BLaER1 (cell line): ENCODE measurements around the gene FBXO17.
"Not testable (repeated sequence)": the region's sequence is repeated elsewhere in the genome, so short reads cannot be mapped to it uniquely, and the experiment has no call there.

Experiments
- H3K27ac ChIP-seq: shearing (Covaris generic); formaldehyde crosslinking; 2 replicates; pipeline ENCODE4 v1.8.1; 2022
- H3K27me3 ChIP-seq: shearing (Covaris generic); formaldehyde crosslinking; 2 replicates; pipeline ENCODE4 v1.8.1; 2022
- H3K36me3 ChIP-seq: shearing (Covaris generic); formaldehyde crosslinking; 2 replicates; pipeline ENCODE4 v1.8.1; 2022
- H3K4me1 ChIP-seq: shearing (Covaris generic); formaldehyde crosslinking; 2 replicates; pipeline ENCODE4 v1.8.1; 2022
- H3K4me2 ChIP-seq: shearing (Covaris generic); formaldehyde crosslinking; 2 replicates; pipeline ENCODE4 v1.8.1; 2022
- H3K4me3 ChIP-seq: shearing (Covaris generic); formaldehyde crosslinking; 2 replicates; pipeline ENCODE4 v1.8.1; 2022
- H3K9ac ChIP-seq: shearing (Covaris generic); formaldehyde crosslinking; 2 replicates; pipeline ENCODE4 v1.8.1; 2022
- H3K9me3 ChIP-seq: shearing (Covaris generic); formaldehyde crosslinking; 2 replicates; pipeline ENCODE4 v1.8.1; 2022
- H4K20me1 ChIP-seq: shearing (Covaris generic); formaldehyde crosslinking; 2 replicates; pipeline ENCODE4 v1.8.1; 2022
- Cebpa-rat ChIP-seq: shearing (Covaris generic); IDR thresholded peaks from 2 replicates; pipeline ENCODE4 v1.8.1; 2022

The FBXO17 gene

DNA sequence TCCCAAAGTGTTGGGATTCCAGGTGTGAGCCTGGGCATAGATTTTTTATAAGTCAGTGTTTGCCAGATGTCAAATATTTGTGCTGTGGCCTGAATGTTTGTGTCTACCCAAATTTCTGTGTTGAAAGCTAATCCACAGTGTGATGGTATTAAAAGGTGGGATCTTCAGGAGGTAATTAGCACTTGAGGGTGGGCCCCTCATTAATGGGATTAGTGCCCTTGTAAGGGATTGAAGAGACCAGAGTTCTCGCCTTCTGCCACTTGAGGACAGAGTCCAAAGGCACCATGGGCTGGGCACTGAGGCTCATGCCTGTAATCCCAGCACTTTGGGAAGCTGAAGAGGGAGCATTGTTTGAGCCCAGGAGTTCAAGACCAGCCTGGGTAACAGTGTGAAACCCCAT, 9.7 kb upstream of the FBXO17 start:
- Histone ChIP-seq H3K36me3 (0 out of 2 replicates have a peak, but pooled peaks cover 7% of the 10 kb centered on the region), H3K27ac (no peak overlapping the region), H3K4me2 (no peak overlapping the region), H3K9me3 (peaks cover 27% of the 10 kb centered on the region), H3K4me1 (0 out of 2 replicates have a peak, but pooled peaks cover 5% of the 10 kb centered on the region), H4K20me1 (no peaks in the 10 kb centered on the region), H3K4me3 (no peak overlapping the region), H3K9ac (no peak overlapping the region), H3K27me3 (no peaks in the 10 kb centered on the region)
- no peak for TF ChIP-seq Cebpa-rat

GRCh38 chr19:38980583-38981374, 5.2 kb upstream of the FBXO17 start:
- no peak for TF ChIP-seq Cebpa-rat

GRCh38 chr19:38979812-38980211, 4.3 kb upstream of the FBXO17 start:
- H3K27ac ChIP-seq = no peak overlapping the region
- no peak overlapping the region for H3K4me2 ChIP-seq
- 0 out of 2 replicates have a peak, but pooled peaks cover 7% of the 10 kb centered on the region for H3K36me3 ChIP-seq
- no peak for TF ChIP-seq Cebpa-rat
- H3K4me1 ChIP-seq = no peaks in the 10 kb centered on the region
- H3K9me3 ChIP-seq = peaks cover 40% of the 10 kb centered on the region
- H3K9ac ChIP-seq = no peak overlapping the region
- peaks cover 22% of the 10 kb centered on the region for H3K27me3 ChIP-seq
- H3K4me3 ChIP-seq = no peak overlapping the region
- no peaks in the 10 kb centered on the region for H4K20me1 ChIP-seq

More at GRCh38 chr19:38980583-38981374, 5.2 kb upstream of the FBXO17 start:
- Histone ChIP-seq H3K9ac (no peak overlapping the region), H3K9me3 (peaks cover 46% of the 10 kb centered on the region), H3K27ac (no peak overlapping the region), H3K4me3 (no peak overlapping the region), H3K4me2 (no peak overlapping the region), H3K27me3 (peaks cover 12% of the 10 kb centered on the region), H4K20me1 (no peaks in the 10 kb centered on the region), H3K36me3 (0 out of 2 replicates have a peak, but pooled peaks cover 7% of the 10 kb centered on the region), H3K4me1 (no peaks in the 10 kb centered on the region)

GRCh38 chr19:38978326-38978689, 2.8 kb upstream of the FBXO17 start:
- Histone ChIP-seq H4K20me1 (no peaks in the 10 kb centered on the region), H3K27me3 (peaks cover 29% of the 10 kb centered on the region), H3K9ac (no peak overlapping the region), H3K36me3 (0 out of 2 replicates have a peak, but pooled peaks cover 7% of the 10 kb centered on the region), H3K9me3 (peaks cover 40% of the 10 kb centered on the region), H3K4me1 (no peaks in the 10 kb centered on the region), H3K4me3 (no peak overlapping the region), H3K4me2 (no peak overlapping the region), H3K27ac (no peak overlapping the region)
- TF ChIP-seq Cebpa-rat = no peak

- H3K4me2 ChIP-seq = no peak overlapping the region
- H3K9me3 ChIP-seq = peaks cover 40% of the 10 kb centered on the region
- no peaks in the 10 kb centered on the region for H3K4me1 ChIP-seq
- H3K27ac ChIP-seq = no peak overlapping the region
- 0 out of 2 replicates have a peak, but pooled peaks cover 7% of the 10 kb centered on the region for H3K36me3 ChIP-seq
- no peaks in the 10 kb centered on the region for H4K20me1 ChIP-seq
- no peak overlapping the region for H3K9ac ChIP-seq
- H3K27me3 ChIP-seq = peaks cover 29% of the 10 kb centered on the region
- no peak overlapping the region for H3K4me3 ChIP-seq
- no peak for TF ChIP-seq Cebpa-rat
Measured at GRCh38 chr19:38977445-38978325, 2.1 kb upstream of the FBXO17 start.

DNA sequence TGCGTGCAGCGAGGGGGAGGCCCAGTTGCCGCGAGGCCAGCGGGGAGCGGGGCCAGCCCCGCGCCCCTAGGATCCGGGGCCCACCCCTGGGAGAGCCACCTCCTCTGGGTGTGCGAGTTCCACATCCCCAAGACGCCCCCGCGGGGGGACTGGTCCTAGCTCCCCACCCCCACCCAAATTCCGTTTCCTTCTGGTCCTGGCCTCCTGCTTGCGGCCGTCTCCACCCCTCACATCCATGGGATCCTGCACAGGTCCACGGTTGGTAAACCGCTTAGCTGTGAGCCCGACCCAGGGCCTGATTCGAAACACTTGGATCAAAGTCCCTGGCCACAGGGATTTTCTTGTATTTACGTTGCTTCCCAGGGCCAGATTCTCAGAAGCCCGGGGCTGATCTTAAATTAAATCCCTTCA, 324 bp upstream of the FBXO17 start:
- H3K9me3 ChIP-seq = peaks cover 25% of the 10 kb centered on the region
- H3K4me3 ChIP-seq = no peak overlapping the region
- H3K36me3 ChIP-seq = 0 out of 2 replicates have a peak, but pooled peaks cover 5% of the 10 kb centered on the region
- H3K27me3 ChIP-seq = peaks cover 29% of the 10 kb centered on the region
- H4K20me1 ChIP-seq = no peaks in the 10 kb centered on the region
- H3K27ac ChIP-seq = no peak overlapping the region
- H3K9ac ChIP-seq = no peak overlapping the region
- H3K4me1 ChIP-seq = no peaks in the 10 kb centered on the region
- H3K4me2 ChIP-seq = no peak overlapping the region
- no peak for TF ChIP-seq Cebpa-rat

DNA sequence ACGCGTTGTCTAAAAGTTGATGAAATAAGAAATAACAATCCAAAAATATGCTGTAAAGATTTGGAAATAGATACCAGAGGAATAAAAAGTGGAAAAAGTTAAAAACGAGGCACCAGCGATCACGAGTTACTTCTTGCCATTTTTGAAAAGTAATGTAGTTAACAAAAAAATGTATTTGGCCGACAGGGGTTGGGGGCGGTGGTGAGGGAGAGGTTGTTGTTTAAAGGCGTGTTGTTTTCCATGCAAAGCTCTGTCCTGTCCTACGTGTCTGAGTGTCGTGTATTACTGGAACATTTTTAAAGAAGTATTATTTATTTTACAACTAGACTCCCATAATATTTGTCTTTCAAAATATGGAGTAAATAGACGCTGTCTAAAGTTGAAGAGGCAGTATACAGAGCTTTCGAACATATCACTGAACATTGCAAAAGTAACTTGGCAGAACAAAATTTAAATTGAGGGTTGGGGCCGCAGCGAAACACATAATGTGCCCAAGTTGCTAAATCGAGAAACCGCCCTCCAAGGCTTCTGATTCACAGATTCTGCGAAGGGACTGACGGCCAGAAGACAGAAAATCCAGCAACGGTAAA, 823 bp downstream of the FBXO17 start:
- H3K4me2 ChIP-seq = no peak overlapping the region
- no peak overlapping the region for H3K4me3 ChIP-seq
- H3K36me3 ChIP-seq = no peaks in the 10 kb centered on the region
- no peak for TF ChIP-seq Cebpa-rat
- H3K27ac ChIP-seq = no peak overlapping the region
- no peak overlapping the region for H3K9ac ChIP-seq
- H3K27me3 ChIP-seq = peaks cover 29% of the 10 kb centered on the region
- H3K9me3 ChIP-seq = peaks cover 13% of the 10 kb centered on the region
- no peaks in the 10 kb centered on the region for H3K4me1 ChIP-seq
- H4K20me1 ChIP-seq = no peaks in the 10 kb centered on the region

- no peak overlapping the region for H3K27ac ChIP-seq
- H3K27me3 ChIP-seq = peaks cover 26% of the 10 kb centered on the region
- H4K20me1 ChIP-seq = no peaks in the 10 kb centered on the region
- H3K4me1 ChIP-seq = no peaks in the 10 kb centered on the region
- peaks cover 6% of the 10 kb centered on the region; the same call in 1 of the 2 replicates for H3K9me3 ChIP-seq
- no peak for TF ChIP-seq Cebpa-rat
- no peak overlapping the region for H3K9ac ChIP-seq
- H3K4me3 ChIP-seq = no peak overlapping the region
- no peak overlapping the region for H3K4me2 ChIP-seq
- no peaks in the 10 kb centered on the region for H3K36me3 ChIP-seq
Measured at GRCh38 chr19:38971672-38972071, 3.9 kb downstream of the FBXO17 start.

GRCh38 chr19:38970664-38971532, 4.6 kb downstream of the FBXO17 start:
- Histone ChIP-seq H3K27me3 (peaks cover 18% of the 10 kb centered on the region), H4K20me1 (no peaks in the 10 kb centered on the region), H3K4me1 (no peaks in the 10 kb centered on the region), H3K27ac (no peak overlapping the region), H3K9me3 (no peaks in the 10 kb centered on the region; the same call in 1 of the 2 replicates), H3K4me3 (no peak overlapping the region), H3K9ac (no peak overlapping the region), H3K36me3 (no peaks in the 10 kb centered on the region), H3K4me2 (no peak overlapping the region)
- TF ChIP-seq Cebpa-rat = no peak

DNA sequence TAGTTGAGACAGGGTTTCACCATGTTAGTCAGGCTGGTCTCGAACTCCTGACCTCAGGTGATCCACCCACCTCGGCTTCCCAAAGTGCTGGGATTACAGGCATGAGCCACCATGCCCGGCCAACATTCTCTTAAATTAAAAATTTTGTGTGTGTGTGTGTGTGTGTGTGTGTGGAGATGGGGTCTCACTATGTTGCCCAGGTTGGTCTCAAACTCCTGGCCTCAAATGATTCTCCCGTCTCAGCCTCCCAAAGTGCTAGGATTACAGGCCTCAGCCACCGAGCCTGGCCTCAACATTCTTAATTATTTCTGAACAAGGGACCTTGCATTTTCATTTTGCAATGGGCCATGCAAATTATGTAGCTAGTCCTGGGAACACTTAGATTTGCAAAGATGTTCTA, 9.4 kb downstream of the FBXO17 start:
- H4K20me1 ChIP-seq, H3K4me1 ChIP-seq, H3K9ac ChIP-seq, H3K4me2 ChIP-seq, H3K9me3 ChIP-seq, H3K27ac ChIP-seq, H3K27me3 ChIP-seq, H3K4me3 ChIP-seq, H3K36me3 ChIP-seq: not testable (repeated sequence)
